ENCODE results near the gene NTN5.

Gene NTN5

GRCh38 chr19:48615231-48616040, 57.4 kb downstream of the NTN5 start:
- no peak overlapping the region for H3K4me2 ChIP-seq (ENCODE audit: low read length)
- H3K79me2 ChIP-seq (ENCODE audit: control insufficient read depth, low read length): peaks cover 44% of the 10 kb centered on the region
- peaks cover 23% of the 10 kb centered on the region for H3K4me1 ChIP-seq (ENCODE audit: control insufficient read depth, low read length)
- H3K27ac ChIP-seq (ENCODE audit: low read depth, low read length): no peak overlapping the region
- peaks cover 61% of the 10 kb centered on the region for H3K36me3 ChIP-seq (ENCODE audit: control insufficient read depth, low read length)
- H4K20me1 ChIP-seq (ENCODE audit: control insufficient read depth, insufficient read depth, low read depth, low read length): peaks cover 23% of the 10 kb centered on the region
- peaks cover 34% of the 10 kb centered on the region for H3F3A ChIP-seq (ENCODE audit: control insufficient read depth, insufficient read depth)
- H3K9me2 ChIP-seq (replicated peaks; ENCODE audit: control insufficient read depth, low read length): no peaks in the 10 kb centered on the region
- H3K9me3 ChIP-seq (ENCODE audit: control insufficient read depth, insufficient read depth, low read length): no peaks in the 10 kb centered on the region
- H3K27me3 ChIP-seq (ENCODE audit: control insufficient read depth, low read length): no peaks in the 10 kb centered on the region
- no peak overlapping the region for H3K4me3 ChIP-seq (ENCODE audit: low read length)
- no peak for TF ChIP-seq EZH2phosphoT487 (IDR thresholded peaks at IDR 0.05; ENCODE audit: borderline replicate concordance, low read length)
- no peak for TF ChIP-seq CTCF (IDR thresholded peaks at IDR 0.05; ENCODE audit: low read depth, low read length, poor library complexity, severe bottlenecking)

DNA sequence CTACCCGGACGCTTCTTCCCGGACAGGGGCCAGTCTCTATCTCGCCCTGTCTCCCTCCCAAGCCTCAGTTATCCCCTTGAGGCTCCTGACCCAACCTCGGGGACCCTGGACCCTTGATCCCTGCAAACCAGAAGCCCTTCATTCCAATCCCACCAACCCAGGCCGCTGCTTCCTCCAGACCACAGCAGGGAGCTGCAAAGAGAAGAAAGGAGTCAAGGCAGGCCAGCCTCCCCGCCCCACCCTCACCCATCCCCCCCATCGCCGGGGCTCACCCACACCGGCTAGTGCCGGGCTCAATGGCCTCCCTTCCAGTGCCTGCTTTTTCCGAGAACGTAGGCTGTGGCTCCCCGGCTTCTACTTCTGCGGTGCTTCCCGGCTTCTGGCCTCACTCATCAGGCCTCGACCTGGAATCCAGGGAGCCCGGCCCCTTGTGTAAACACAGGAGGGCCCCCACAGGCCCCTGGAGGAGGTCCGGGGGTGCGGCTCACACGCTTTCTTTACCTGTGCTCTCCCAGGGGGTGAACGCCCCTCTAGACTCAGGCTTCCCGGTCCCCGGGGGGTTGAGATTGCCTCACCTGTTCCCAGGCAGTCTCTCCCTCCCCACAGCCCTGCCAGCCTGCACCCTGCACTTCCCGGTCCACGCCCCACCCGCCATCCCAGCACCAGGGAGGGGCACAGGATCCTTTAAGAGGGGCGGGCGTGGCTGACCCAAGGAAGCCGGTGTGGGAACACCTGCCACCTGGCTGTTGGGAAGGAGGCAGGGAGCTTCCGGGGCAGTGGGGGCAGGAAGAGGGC, 58.2 kb downstream of the NTN5 start, which contains the start of gene FAM83E:
TSS of gene FAM83E (minus strand) at position 641 of the 795 bp plus-strand sequence. CDS start 1,704 bp downstream, outside the sequence.
- TF ChIP-seq EZH2phosphoT487 (IDR thresholded peaks at IDR 0.05; ENCODE audit: borderline replicate concordance, low read length) (no peak), CTCF (IDR thresholded peaks at IDR 0.05; ENCODE audit: low read depth, low read length, poor library complexity, severe bottlenecking) (no peak)
- H3K9me3 ChIP-seq (ENCODE audit: control insufficient read depth, insufficient read depth, low read length): no peaks in the 10 kb centered on the region
- peaks cover 23% of the 10 kb centered on the region for H4K20me1 ChIP-seq (ENCODE audit: control insufficient read depth, insufficient read depth, low read depth, low read length)
- peaks cover 34% of the 10 kb centered on the region for H3F3A ChIP-seq (ENCODE audit: control insufficient read depth, insufficient read depth)
- no peaks in the 10 kb centered on the region for H3K27me3 ChIP-seq (ENCODE audit: control insufficient read depth, low read length)
- H3K27ac ChIP-seq (ENCODE audit: low read depth, low read length): no peak within 1 kb of the TSS
- peaks cover 16% of the 10 kb centered on the region for H3K4me1 ChIP-seq (ENCODE audit: control insufficient read depth, low read length)
- H3K9me2 ChIP-seq (replicated peaks; ENCODE audit: control insufficient read depth, low read length): no peaks in the 10 kb centered on the region
- H3K36me3 ChIP-seq (ENCODE audit: control insufficient read depth, low read length): peaks cover 61% of the 10 kb centered on the region
- no peak within 1 kb of the TSS for H3K4me3 ChIP-seq (ENCODE audit: low read length)
- peaks cover 36% of the 10 kb centered on the region for H3K79me2 ChIP-seq (ENCODE audit: control insufficient read depth, low read length)
- H3K4me2 ChIP-seq (ENCODE audit: low read length): no peak within 1 kb of the TSS

DNA sequence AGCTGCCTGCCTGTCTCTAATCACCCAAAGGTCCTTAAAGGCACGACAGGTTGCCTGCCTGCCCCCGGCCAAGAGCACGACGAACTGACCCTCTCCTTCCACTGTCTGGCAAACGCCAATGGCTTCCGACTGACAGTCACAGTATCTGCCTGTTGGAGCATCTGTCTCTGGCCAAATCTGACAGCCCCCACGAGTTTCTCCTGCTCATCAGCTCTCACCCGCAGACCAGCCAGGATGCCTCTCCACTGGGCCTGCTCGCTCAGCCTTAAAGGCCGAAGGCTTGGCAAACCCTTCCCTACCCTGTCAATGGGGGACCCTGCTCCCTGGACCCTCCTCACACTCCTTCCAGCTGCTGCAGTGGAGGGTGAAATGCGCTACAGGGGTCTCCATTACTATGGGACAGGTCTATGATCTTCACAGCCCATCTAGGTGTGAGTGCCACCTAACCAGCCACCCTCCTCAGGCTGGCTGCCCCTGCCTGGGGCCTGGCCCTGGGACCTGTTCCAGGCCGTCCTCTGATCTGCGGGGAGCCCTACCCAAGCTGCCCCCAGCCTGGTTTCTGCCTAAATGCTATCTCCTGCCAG, 58.9 kb downstream of the NTN5 start:
- Histone ChIP-seq H3K79me2 (ENCODE audit: control insufficient read depth, low read length) (peaks cover 33% of the 10 kb centered on the region), H3K36me3 (ENCODE audit: control insufficient read depth, low read length) (peaks cover 61% of the 10 kb centered on the region), H3K9me2 (replicated peaks; ENCODE audit: control insufficient read depth, low read length) (no peaks in the 10 kb centered on the region), H3K27me3 (ENCODE audit: control insufficient read depth, low read length) (no peaks in the 10 kb centered on the region), H3K27ac (ENCODE audit: low read depth, low read length) (no peak overlapping the region), H4K20me1 (ENCODE audit: control insufficient read depth, insufficient read depth, low read depth, low read length) (peaks cover 23% of the 10 kb centered on the region), H3F3A (ENCODE audit: control insufficient read depth, insufficient read depth) (peaks cover 34% of the 10 kb centered on the region), H3K9me3 (ENCODE audit: control insufficient read depth, insufficient read depth, low read length) (no peaks in the 10 kb centered on the region), H3K4me1 (ENCODE audit: control insufficient read depth, low read length) (peaks cover 17% of the 10 kb centered on the region), H3K4me3 (ENCODE audit: low read length) (no peak overlapping the region), H3K4me2 (ENCODE audit: low read length) (no peak overlapping the region)
- TF ChIP-seq EZH2phosphoT487 (IDR thresholded peaks at IDR 0.05; ENCODE audit: borderline replicate concordance, low read length) (no peak), CTCF (IDR thresholded peaks at IDR 0.05; ENCODE audit: low read depth, low read length, poor library complexity, severe bottlenecking) (no peak)
